Measurements from ENCODE around the gene TAS2R19.
"Not testable (repeated sequence)": the region's sequence is repeated elsewhere in the genome, so short reads cannot be mapped to it uniquely, and the experiment has no call there.

TAS2R19 gene

GRCh38 chr12:11022520-11022919 is at the start of gene TAS2R19:
TAS2R19 (minus strand) TSS chr12:11022620; CDS start chr12:11022571, 49 bp downstream.
- H3K4me3 ChIP-seq (ENCODE audit: low read depth, low read length), result no peak within 1 kb of the TSS
- no peak for DNase-seq (ENCODE audit: low read depth)
- no peak for TF ChIP-seq CTCF (conservative IDR thresholded peaks at IDR 0.05; ENCODE audit: low read depth, low read length)

- TF ChIP-seq CTCF (conservative IDR thresholded peaks at IDR 0.05; ENCODE audit: low read depth, low read length), result no peak
- no peak overlapping the region for H3K4me3 ChIP-seq (ENCODE audit: low read depth, low read length)
- no peak for DNase-seq (ENCODE audit: low read depth)
Observed at GRCh38 chr12:11071414-11071813, 49.0 kb upstream of the TAS2R19 start.

GRCh38 chr12:11070999-11071398 is 48.6 kb upstream of the TAS2R19 start:
- no peak for TF ChIP-seq CTCF (conservative IDR thresholded peaks at IDR 0.05; ENCODE audit: low read depth, low read length)
- H3K4me3 ChIP-seq (ENCODE audit: low read depth, low read length), result no peak overlapping the region
- DNase-seq (ENCODE audit: low read depth), result no peak

GRCh38 chr12:11069854-11070365 is 47.5 kb upstream of the TAS2R19 start:
- no peak overlapping the region for H3K4me3 ChIP-seq (ENCODE audit: low read depth, low read length)
- no peak for DNase-seq (ENCODE audit: low read depth)
- TF ChIP-seq CTCF (conservative IDR thresholded peaks at IDR 0.05; ENCODE audit: low read depth, low read length), result no peak

- peak; percentile 47 for DNase-seq (ENCODE audit: low read depth)
- H3K4me3 ChIP-seq (ENCODE audit: low read depth, low read length), result no peak overlapping the region
- TF ChIP-seq CTCF (conservative IDR thresholded peaks at IDR 0.05; ENCODE audit: low read depth, low read length), result no peak
Observed at GRCh38 chr12:11067514-11067913, 45.1 kb upstream of the TAS2R19 start.

- H3K4me3 ChIP-seq (ENCODE audit: low read depth, low read length); DNase-seq (ENCODE audit: low read depth): not testable (repeated sequence)
Observed at GRCh38 chr12:11062194-11062593, 39.8 kb upstream of the TAS2R19 start, which contains the start of gene TAS2R46. TAS2R46 (minus strand) TSS chr12:11062294; CDS start chr12:11062294, 0 bp downstream.

GRCh38 chr12:11059784-11060183 is 37.4 kb upstream of the TAS2R19 start:
- DNase-seq (ENCODE audit: low read depth), result peak; percentile 53
- no peak overlapping the region for H3K4me3 ChIP-seq (ENCODE audit: low read depth, low read length)
- TF ChIP-seq CTCF (conservative IDR thresholded peaks at IDR 0.05; ENCODE audit: low read depth, low read length), result no peak

Measured in choroid plexus epithelial cell (primary cell).